GM21381 (cell line): ENCODE results near the gene ATP10A.

Source experiments
- ATAC-seq: cut with Tn5 transposase; IDR thresholded peaks from one replicate; pipeline ENCODE4 v1.9.1; 2021; ENCODE audit warnings: mild to moderate bottlenecking, moderate library complexity; ENCODE audit not compliant: unreplicated experiment

ATP10A gene

DNA sequence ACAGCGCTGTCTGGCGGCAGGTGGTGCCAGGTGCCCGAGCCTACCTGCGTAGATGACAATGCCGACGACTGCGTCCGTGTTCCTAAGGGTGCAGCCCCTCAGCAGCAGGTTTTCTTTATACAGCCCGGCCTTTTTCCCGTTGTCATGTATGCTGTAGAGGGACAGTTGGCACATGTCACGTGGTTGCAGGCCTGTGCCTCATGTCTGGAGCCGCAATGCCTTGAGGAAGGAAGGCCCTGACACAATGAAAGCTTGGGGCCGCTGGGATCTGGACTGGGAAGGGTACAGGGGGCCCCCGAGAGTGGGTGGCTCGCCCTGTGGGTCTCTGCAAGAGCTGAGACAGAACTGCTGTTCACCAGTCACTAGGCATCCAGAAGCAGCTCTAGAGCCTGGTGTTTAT, 136.0 kb downstream of the ATP10A start:
- no peak for ATAC-seq

DNA sequence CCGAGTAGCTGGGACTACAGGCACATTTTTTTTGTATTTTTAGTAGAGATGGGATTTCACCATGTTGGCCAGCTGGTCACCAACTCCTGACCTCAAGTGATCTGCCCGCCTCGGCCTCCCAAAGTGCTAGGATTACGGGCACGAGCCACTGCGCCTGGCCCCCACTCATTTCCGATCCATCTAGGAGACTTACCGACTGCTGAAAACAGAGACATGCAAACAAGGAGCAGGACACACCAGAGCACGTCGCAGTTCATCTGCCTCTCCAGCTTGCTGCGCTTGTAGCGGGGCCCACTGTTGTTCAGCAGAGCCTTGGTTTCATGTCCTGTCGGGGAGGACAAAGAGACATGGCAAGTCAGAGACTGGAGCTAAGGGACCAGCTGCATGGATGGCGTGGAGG, 137.4 kb downstream of the ATP10A start:
- no peak for ATAC-seq

DNA sequence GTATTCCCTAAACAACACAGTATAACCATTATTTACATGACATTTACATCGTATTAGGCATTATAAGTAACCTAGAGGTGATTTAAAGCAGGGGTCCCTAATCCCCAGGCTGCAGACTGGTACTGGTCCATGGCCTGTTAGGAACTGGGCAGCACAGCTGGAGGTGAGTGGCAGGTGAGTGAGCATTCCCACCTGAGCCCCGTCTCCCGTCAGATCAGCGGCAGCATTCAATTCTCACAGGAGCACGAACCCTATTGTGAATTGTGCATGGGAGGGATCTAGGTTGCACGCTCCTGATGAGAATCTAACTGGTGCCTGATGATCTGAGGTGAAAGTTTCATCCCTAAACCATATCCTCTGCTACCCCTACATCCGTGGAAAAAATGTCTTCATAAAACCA, 138.2 kb downstream of the ATP10A start:
- ATAC-seq, result no peak

DNA sequence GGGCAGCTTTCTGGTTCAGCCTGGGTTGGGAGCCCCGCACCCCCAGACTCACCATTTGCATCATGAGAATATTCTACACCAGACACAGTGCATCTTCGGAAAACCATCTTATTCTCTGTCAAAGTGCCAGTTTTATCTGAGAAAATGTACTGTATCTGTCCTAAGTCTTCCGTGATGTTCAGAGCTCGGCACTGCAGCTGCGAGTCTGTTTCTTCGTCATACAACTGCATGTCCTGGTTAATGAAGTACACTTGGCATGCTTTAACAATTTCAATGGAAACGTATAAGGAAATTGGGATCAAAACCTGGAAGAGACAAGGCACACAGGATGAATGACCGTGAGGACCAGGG, 141.5 kb downstream of the ATP10A start:
- ATAC-seq, result no peak

DNA sequence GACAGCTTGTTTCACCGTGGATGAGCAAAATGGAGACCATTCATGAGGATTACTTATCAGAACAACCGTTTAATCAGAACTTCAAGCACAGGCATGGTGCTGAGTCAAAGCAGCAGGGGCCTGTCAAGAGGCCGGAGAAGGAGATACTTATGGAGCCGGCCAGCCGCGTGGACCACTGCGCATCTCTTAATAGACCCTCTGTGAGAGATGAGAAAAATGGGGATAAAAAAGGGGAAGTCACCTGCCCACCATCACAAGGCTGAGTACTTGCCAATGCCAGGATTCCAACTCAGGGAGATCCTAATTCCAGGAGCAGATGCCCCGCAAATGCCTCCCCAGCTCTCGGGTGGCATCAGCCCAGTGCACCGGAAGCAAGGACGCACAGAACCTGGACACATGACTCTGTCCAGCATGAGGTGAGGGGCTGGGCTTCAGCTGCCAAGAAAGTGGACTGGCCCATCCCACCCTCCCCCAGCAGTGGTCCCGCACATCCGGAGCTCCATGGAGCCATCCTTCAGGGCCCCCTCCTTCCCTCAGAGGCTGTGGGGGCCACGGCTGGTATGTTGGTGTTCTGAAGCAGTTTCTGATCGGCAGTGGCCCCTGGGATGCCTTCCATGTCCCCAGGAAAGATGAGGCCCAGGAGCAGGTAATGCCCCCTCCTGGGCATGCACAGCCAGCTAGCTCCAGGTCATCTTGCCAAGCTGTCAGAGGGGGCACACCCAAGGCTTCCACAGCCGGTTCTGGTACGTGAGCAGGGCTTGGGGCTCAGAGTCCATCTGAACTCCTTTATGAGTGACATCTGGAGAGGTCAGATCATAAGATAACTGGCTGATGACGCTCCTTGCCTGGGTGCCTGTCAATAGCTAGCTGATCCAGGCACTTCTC, 143.8 kb downstream of the ATP10A start:
- no peak for ATAC-seq

DNA sequence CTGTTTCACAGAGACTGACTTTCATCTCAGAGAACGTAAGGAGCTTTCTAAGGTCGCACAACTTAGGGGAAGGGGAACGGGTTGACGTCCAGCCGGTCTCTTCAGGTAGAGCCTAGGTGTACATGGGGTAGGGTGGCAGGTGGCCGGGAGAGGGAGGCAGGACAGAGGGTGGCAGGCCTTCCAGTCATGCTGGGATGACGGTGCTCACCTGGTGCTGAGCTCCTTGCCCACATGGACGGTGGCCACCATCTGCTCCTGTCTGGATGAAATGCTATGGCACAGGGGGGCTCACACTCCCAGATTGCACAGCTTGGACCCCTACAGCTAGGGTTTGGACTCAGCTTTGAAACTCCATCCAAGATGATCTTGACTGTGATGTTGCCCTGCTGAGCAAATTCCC, 144.5 kb downstream of the ATP10A start:
- no peak for ATAC-seq

DNA sequence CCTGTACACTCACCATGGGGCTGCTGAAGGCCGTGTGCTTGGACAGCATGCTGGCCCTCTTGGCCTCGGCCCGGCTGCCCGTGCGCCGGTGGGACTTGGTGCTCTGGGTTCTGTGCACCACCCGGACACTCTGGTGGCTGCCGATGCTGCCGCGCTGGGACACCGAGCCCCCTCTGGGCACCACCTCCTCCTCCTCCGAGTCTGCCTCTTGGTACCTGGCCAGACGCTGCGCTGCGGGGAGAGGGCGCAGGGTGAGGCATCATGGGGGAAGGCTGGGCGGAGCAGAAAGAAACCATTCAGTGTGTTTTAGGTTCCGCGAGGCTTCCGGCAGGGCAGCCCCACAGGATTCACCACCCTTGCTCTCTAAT, 145.0 kb downstream of the ATP10A start:
- no peak for ATAC-seq

DNA sequence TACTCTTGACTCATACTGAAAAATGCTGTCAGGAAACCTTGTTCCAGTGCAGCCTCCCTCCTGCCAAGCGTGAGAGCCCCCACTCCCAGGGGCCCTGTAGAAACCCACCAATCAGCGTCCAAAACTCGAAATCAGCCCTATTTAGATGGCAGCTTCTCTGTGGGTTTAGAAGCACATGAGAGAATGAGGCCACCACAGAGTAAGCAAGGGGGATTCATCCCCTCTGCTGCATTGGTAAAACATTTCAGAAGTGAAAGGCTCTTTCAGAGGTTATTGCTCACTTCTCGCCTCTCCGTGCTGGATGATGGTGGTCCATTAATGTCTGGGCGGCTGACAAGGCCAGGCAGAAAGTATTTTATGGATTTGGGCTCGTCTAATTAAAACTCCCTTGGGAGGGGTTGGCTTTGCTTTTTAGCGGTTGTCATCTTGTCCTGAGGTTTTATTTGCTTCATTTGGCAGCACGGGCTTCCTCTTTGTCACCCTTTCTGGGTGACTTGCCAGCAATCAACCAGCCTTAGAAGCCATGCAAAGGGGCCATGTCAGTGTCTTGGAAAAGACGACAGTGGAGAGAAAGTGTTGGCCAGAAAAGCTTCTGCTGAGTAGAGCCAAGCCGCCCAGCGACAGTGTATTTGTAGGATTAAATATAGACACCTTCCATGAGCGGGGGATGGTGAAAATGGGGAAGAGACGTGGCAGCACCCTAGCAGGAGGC, 145.5 kb downstream of the ATP10A start:
- no peak for ATAC-seq

DNA sequence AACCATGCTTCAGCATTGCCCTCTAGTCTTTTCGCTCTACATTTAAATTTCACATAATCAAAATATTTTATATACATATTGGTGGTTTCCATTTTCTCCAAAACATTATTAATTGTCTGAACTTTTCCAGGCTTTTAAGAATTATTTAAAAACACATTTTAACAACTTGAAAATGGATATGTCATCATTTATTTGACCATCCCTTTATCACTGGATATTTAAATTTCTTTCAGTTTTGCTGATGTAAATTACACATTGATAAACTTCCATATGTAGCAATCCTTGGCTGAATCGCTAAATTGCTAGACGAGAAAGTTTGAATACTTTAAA, 146.0 kb downstream of the ATP10A start:
- ATAC-seq, result no peak

DNA sequence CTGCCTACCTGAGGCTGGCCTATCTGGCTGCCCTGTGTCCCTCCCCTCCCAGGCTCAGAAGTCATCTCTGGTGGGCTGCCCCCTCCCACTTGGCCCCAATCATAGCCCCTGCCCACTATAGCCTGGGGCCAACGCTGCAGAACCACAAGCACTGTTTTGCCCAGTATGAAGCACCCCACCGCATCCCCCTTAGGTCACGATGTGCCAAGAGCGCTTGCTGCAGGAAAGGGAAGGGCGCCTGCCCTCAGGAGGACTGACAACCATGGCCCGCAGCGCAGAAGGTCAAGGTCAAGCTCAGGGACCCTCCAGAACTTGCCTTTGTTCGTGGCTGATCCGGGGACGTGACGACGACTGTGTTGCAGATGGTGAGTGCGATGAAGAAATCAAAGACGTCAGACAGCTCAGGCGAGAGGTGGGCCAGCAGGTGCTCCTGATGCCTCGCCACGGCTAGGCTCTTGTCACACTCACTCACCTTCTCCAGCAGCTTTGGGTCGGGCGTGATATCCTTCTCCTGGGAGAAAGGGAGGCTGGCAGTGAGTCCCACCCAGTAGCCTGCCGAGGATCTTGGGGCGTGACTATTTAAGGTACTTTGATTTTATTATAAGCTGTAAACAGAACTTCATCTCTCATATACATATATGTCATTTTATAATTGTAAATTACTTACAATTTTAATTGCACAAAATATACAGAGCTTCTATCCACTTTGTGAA, 146.6 kb downstream of the ATP10A start:
- no peak for ATAC-seq

DNA sequence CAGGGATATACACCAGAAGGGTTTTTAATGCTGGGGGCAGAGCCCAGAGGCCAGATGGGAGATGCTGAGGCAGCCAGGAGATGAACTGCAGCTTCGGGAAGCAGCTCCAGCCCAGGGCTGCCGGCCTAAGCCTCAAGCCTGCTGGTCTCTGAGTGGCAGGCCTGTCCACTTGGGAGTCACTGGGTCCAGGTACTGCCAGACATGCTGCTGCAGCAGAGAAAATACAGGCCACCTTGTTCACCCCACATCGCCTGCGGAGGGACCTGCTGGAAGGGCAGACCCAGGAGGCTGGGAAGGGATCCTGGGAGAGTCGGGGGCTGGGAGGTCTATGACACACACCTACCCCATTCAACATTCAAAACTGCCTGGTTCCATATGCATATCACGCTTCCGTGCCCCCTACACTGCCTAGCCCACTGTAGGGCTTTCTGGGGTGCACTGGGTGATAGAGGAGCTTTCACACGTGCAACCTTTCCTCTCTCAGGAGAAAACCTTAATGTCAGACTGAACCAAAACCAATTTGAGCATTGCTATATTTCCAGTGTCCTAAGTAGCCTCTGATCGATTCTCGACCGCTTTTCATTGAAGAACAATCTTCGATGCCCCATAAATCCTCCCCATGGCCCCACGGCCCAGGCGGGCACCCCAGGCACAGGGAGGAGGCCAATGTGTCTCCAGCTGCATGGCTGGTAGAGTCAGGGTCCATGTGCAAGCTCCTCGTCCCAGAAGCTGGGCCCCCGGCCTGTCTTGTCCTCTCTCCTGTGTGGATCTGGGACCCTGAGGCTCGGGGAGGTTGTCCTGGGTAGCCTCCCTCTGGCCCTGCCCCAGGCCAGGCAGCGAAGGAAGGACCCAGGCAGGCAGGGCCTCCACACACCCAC, 147.4 kb downstream of the ATP10A start:
- ATAC-seq, result no peak

DNA sequence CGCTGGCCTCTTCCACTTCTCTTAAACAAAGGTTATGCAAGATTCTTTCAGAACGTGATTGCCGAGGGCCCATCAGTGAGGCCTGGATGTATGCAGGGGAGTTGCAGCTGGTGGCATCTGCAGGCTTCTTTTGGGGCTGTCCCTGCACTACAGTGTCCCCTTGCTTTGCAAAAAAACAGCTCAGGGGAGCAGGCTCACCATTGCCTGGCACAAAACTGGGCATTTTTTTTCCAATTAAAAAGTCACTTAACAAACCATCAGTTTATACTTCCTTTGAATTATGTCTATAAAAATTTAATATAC, 148.6 kb downstream of the ATP10A start:
- no peak for ATAC-seq

DNA sequence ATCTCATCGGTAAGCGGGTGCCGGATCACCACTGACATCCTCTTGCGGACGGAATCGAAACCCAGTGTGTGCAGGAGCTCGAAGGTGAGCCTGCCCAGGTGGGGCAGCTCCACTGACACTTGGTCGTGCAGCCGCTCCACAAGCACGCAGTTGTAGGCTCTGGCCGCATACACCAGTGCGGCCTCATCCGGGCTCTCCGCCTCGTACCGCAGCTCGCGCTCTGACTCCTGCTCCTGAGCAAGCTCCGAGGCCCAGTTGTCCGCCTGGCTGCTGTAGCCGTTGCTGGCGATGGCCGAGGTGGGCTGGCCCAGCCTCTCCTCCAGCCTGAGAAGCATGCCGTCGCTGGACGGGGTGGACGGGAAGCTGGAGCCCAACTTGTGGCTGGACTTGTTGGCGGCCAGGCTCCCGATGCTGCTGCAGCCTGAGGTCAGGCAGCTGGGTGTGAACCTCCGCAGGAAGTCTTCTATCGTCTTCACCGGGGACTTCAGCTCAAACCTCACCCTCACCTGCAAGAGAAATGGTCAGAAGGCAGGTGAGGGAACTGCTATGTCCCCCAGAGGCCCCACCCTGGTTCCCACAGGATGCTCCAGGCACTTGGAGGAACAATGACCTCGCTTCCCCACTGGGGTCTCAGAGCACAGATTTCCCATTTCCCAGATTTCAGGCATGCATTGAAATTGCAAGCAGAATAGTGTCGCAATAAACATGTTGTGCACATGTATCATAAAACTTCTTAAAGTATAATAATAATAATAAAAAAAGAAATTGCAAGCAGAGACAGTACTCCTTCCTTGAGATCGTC, 149.2 kb downstream of the ATP10A start:
- no peak for ATAC-seq

DNA sequence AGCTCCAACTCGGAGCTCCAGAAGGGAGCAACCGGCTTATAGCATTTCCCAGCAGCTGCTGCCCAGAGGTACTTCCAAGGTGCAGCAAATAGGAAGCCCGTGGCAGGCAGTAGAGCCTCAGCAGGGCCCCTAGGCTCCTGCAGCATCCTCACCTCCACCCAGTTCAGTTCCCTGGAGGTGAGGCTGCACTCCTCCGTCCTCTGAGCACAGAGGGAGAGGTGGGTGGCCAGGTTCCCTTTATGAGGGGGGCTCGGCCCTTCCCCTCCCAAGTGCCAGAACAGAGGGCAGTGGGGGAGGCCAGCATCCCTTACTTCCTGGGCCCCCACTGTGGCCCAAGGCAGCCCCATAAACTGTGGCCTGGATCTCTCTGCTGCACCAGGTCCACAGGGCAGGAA, 150.2 kb downstream of the ATP10A start:
- ATAC-seq, result no peak

DNA sequence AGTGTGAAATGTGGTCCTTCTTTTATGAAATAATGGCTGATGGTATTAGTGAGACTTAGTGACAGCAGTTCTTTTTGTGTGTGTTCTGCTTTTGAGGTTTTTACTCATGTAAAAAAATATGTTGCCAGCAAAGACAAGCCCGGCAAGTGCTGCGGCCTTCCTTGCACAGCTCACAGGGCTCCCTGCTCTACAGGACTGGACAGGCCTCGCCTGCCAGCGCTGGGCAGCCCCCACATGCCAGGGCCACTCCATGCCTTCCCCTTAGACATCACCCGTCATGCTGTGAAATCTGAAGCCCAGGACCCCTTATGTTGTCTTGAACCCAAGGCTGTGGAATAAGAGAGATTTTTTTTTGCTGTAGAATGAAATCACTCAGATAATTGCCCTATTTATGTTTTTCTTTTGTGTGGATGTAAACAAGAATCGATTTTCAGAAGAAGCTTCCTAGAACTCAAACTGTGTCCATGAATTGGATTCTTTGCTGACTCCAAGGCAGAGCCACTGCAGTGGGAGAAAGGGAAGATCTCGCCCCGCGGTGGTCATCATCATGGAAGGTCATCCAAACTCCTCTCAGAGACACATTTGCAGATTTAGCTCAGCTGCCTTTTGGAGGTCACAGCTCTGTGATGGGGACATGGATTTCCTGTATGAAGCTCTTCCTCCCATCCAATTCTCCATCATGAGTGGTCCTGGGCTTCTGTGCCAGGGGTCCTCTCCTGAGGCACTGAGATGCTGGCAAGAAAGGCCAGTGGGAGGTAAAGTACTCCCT, 150.8 kb downstream of the ATP10A start:
- no peak for ATAC-seq

DNA sequence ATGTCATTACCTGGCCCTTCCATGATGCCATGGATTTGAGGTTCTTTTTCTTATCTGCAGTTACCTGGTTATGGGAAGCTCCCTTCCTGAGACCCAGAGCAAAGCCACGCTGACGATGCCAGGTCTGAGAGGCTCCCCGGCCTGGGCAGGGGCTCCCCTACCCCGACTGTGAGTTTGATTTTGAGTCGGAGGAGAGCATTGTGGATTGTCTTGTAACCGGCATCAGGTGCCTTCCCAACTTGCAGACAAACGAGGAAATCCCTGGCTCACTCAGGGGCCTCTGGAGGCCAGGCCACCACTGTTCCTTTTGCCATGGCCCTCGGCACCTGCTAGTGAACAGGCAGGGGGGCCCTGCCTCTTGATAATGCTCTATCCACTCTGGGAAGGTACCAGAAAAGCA, 151.4 kb downstream of the ATP10A start:
- ATAC-seq, result no peak

DNA sequence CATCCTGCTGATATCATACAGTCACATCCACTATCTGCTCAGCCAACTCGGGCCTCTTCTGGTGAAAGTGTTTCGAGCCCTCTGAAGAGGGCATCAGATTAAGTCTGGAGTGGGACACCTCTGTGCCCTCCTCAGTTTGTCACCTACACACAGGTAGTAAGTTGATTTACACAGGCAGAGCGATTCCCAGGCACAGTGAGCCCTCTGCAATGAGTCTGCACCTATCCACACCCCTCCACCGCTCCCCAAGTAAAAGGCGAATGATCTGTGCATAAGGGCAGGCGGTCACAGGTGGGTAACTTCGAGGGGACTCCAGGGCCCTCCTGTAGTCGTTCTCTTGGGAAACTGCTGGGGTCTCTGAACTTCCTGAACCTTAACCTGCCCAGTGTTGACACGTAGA, 152.0 kb downstream of the ATP10A start:
- no peak for ATAC-seq

DNA sequence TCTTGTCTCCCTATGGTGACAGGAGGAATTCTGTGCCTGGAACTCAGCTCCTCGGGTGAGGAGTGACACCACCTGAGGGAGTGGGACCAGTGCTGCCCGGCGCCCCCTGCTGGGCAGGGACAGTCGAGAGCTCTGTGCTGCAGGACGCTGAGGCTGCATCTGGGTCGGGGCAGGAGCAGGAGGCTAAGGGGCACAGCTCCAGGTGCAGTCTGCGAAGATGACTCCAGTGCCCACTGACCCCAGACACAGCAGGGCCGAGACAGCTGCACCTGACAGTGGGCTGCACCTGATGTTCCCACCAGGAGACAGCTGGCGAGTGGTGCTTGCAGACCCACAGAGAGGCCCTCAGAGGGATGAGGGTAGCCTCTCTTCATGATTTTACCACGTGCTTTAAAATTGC, 152.9 kb downstream of the ATP10A start:
- ATAC-seq, result no peak

DNA sequence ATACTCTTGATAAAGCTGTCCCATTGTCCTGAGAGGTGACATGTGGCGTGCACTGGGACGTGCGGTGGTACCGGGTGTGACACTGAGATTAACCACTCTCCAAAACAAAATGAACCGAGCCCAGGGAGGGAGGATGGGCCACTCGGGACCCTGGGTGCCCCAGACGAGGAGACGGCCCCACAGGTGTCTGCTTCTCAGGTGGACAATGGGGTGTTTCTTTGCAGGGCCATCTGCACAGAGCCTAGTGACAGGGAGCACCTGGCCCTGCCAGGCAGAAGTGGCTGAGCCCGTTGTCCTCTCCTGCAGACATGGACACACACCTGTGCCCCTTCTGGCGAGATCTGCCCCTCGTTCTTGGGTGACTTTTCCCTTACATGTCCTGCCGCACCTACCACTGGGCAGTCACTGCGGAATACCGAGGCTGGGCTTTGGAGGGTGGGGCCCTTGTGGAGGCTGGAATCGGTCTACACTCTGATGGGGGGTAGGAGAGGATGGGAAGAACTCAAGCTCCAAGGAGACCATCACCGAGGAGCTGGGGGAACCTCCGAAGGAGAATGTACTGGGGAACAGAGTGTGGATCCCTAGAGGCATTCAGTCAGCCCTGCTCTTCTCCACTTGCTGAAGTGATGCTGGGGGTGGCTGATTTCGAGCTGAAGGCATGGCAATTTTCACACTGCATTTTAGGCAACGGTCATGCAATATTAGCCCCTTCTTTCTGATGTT, 153.5 kb downstream of the ATP10A start:
- no peak for ATAC-seq
